HG02870 (cell line): Measurements from ENCODE around the gene PRLR.
"Not testable (repeated sequence)": the region's sequence is repeated elsewhere in the genome, so short reads cannot be mapped to it uniquely, and the experiment has no call there.

Experiments
- ATAC-seq: cut with Tn5 transposase; IDR thresholded peaks from one replicate; pipeline ENCODE4 v1.9.1; 2021; ENCODE audit warnings: mild to moderate bottlenecking, moderate library complexity; ENCODE audit not compliant: unreplicated experiment

PRLR gene

DNA sequence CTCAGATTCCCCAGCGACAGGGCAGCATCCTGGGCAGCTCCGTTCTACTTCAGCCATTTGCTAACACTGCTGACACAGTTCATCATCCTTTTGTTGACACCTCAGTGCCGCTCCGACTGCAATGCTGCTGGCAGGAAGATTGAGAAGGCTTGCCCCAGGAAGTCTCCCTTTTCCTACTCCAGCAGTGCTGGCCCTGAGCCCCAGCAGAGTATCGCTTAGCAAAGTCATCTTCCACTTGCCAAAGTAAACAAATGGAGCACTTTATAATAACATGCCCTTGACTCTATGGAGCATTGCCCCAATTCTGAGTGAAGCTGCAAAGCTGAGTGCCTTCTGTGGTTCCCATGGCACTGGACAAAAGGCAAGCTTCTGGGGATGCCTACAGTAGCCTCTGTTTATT lies 32.2 kb downstream of the PRLR start:
- ATAC-seq: no peak

GRCh38 chr5:35197351-35197750 lies 32.9 kb downstream of the PRLR start:
- no peak for ATAC-seq

GRCh38 chr5:35195472-35195852 lies 34.8 kb downstream of the PRLR start:
- no peak for ATAC-seq

DNA sequence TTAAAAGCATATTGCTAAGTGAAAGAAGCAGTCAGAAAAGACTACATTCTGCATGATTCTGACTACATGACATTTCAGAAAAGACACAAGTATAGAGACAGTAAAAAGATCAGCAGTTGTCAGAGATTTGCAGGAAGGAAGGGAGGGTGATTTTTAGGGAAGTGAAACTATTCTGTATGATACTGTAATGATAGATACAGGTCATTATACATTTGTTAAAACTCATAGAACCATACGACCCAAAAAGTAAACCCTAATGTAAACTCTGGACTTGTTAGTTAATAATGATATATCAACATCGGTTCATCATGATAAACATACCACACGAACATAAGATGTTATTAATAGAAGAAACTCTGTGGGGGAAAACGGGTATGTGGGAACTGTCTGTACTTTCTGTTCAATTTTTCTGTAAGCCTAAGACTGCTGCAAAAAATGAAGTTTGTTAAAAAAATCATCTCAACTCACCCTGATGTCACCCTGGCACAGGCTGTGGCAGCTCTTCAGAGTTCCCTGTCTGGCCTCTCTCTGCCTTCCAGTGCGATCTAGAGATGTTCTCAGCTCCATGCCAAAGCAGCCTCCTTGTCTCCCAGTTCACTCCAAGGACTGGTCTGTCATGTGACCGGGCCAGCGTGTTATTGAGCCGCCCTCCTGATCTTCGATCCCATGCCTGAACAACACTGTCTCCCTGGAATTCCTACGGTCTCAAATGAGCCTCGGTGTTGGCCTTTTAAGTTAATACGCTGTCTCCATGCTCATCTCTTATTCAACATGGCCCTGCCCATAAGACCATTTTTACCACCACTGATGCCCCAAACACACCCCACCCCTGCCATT lies 35.4 kb downstream of the PRLR start:
- ATAC-seq: peak; percentile 98

DNA sequence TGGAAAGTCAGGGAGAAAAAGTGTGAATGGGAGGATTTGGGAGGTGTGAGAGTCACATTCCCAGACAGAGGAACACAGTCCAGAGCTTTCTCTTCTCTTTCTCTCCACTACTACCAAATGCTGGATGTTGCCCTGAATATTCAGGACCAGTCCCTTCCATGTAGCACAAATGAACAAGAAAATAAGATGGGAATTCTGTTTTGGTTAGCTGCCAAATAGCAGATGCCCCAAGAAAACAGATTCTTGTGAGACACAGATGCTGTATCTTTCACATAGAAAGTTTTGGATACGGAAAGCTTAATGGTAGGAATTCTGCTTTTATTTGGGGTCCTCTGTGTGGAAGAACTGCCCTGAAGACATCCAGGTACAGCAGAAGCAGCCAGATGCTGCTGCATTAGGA lies 37.8 kb downstream of the PRLR start:
- no peak for ATAC-seq

DNA sequence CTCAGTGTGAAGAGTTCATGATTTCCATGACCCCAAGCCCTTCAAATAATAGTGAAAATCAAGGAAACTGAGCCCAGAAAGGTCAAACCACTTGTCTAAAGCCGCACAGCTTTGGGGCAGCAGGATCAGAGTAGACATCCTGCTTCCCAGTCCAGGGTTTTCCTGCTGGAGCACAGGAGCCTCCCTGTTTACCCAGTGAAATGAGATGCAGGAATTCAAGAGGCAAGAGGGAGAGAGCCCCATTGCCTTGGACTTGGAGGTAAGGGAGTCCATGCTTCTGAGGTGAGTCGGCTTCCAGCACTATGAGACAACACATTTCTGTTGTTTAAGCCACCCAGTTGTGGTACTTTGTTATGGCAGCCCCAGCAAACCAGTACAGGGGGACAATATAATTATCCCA lies 40.5 kb downstream of the PRLR start:
- ATAC-seq: not testable (repeated sequence)

DNA sequence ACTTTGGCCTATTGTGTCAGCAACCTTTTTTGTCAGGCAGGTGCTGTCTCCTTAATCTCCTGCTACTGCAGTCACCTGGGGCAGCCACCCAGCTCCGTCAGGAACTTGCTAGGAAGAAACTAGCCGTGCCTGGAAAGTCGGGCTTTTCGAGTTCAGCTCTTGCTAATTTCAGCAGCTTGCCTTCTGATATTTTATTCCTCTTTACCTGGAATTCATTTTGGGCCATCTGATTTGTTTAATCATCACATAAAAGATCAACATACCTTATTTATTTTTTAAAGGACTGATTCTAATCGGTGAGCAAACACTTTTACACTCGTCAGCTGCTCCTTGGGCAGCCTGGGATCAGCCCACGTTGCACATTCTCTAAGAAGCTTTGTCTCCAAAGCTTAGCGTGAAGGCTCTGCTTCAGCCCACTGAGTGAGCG lies 42.2 kb downstream of the PRLR start:
- no peak for ATAC-seq

DNA sequence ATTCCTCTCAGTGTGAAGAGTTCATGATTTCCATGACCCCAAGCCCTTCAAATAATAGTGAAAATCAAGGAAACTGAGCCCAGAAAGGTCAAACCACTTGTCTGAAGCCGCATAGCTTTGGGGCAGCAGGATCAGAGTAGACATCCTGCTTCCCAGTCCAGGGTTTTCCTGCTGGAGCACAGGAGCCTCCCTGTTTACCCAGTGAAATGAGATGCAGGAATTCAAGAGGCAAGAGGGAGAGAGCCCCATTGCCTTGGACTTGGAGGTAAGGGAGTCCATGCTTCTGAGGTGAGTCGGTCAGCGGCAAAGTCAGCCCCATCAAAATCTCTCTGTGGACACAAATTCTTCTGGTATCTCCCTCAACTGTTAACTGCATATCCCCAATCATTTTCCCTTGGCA lies 42.7 kb downstream of the PRLR start:
- ATAC-seq: not testable (repeated sequence)

GRCh38 chr5:35186749-35187148 lies 43.5 kb downstream of the PRLR start:
- no peak for ATAC-seq

GRCh38 chr5:35185518-35185917 lies 44.8 kb downstream of the PRLR start:
- ATAC-seq: no peak

- ATAC-seq: no peak
These were observed 46.7 kb downstream of the PRLR start for GRCh38 chr5:35183556-35183955.

DNA sequence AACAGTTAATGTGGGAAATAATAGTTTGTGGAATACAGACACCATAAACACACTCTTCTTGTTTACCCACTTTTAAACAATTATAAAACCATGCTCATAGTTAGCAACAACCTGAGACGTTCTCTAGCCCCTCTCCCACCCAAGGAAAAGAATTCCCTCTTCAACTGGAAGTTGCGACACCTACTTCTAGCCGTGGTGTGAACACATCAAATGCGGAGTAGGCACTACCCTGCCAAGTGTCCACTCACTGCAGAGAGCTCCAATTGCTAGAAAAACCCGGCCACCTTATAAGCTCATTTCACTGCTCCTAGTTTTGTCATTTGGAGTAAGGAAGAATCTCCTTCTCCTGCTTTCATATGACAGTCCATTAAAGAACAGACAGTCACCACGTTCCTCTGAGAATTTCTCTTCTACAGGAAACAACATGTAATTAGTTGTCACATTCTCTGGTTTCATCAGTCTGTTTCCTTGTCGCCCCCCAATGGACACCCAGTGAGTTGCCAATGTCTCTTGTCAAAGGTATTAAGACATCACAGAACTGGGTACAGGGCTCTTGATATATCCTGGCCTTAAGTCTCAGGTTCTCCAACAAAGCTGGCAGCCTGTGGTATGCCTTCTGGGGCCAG lies 47.3 kb downstream of the PRLR start:
- ATAC-seq: peak; percentile 69

DNA sequence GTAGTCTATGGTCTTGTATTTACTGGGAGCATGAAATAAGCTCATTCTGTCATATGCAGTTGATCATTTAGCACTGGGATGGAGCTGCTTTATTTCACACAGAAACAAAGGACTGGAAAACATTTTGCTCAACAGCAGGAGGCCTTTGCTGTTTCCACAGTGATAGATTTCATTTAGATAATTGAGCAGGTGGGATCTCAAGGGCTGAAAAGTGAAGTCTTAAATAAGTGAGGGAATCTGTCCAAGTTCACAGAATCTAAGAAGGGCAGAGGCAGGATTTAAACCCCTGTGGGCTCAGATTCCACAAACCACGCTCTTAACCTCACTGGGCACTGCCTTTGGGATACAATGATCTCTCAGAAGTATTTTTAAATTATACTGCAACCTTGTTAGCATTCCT lies 47.8 kb downstream of the PRLR start:
- no peak for ATAC-seq

GRCh38 chr5:35180046-35180445 lies 50.2 kb downstream of the PRLR start:
- ATAC-seq: no peak

DNA sequence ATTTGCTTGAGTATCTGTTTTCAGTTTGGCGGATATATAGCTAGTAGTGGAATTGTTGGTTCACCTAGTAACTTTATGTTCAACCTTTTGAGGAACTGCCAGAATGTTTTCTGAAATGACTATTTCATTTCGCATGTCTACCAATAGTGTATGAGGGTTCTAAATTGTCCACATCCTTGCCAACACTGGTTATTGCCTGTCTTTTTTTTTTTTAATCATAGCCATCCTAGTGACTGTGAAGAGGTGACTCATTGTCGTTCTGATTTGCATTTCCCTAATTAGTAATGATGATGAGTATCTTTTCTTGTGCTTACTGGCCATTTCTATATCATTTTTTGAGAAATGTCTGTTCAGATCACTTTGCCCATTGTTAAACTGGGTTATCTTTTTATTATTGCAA lies 52.5 kb downstream of the PRLR start:
- no peak for ATAC-seq

DNA sequence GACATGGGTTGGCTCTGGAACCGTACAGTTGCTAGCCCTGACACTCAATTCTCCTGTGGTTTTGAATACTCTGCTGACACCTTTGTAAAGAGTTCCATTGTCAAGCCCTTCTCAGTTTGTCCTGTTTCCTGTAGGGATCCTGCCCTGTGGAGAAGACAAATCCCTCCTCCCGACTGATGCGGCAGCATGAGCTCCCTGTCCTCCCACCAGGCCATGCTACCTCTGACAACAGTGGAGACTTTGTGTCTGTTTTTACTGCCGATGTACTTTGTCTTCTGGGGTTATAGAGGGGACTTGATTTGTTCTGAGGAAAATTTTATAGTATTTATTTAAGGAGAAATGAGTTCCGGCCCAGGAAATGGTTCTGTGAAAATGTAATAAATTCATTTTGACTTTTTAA lies 57.8 kb downstream of the PRLR start:
- ATAC-seq: no peak

GRCh38 chr5:35171991-35172390 lies 58.3 kb downstream of the PRLR start:
- no peak for ATAC-seq

GRCh38 chr5:35171078-35171477 lies 59.2 kb downstream of the PRLR start:
- ATAC-seq: no peak

GRCh38 chr5:35166043-35166442 lies 64.2 kb downstream of the PRLR start:
- ATAC-seq: no peak

GRCh38 chr5:35164860-35165542 lies 65.3 kb downstream of the PRLR start:
- no peak for ATAC-seq

GRCh38 chr5:35163710-35164033 lies 66.6 kb downstream of the PRLR start:
- ATAC-seq: no peak
